A204.1 (cell line): ENCODE results near the gene TIE1.

ENCODE experiments used
- FAIRE-seq: peaks from 2 replicates; lab custom pipeline; 2012; peaks lifted over from hg19 to GRCh38; lab: Jason Lieb, UNC

The TIE1 gene

DNA sequence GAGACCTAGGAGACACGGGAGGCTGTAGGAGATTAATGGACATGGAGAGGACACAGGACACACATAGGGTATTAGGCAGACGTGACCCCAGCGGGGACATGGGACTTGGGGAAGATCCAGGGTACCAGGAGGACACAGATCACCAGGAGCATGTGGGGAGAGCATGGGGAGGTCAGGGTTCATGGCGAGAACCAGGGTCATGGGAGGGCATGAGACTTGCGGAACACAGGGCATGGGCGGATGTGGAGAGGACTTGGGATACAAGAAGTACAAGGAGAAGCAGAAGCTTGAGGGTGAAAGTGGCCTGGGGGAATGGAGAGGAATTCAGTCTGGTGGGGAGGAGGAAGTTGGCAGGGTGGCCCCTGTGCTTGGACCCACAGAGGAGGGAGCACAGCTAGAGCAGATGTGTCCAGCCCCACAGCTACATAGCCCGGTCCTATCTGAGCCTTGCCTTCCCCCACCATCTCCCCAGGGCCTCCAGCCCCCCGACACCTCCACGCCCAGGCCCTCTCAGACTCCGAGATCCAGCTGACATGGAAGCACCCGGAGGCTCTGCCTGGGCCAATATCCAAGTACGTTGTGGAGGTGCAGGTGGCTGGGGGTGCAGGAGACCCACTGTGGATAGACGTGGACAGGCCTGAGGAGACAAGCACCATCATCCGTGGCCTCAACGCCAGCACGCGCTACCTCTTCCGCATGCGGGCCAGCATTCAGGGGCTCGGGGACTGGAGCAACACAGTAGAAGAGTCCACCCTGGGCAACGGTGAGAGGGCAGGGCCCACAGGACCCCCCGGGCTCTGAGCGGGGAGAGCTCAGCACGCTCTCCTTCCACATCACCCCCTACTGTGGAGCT, 12.1 kb downstream of the TIE1 start:
- no peak for FAIRE-seq

- no peak for FAIRE-seq
These were observed 13.0 kb downstream of the TIE1 start for GRCh38 chr1:43313771-43314170.

- FAIRE-seq: no peak
These were observed 13.5 kb downstream of the TIE1 start for GRCh38 chr1:43314233-43314632.

GRCh38 chr1:43315481-43315880, 14.7 kb downstream of the TIE1 start:
- FAIRE-seq: no peak

- no peak for FAIRE-seq
These were observed 15.4 kb downstream of the TIE1 start for GRCh38 chr1:43315963-43316737.

GRCh38 chr1:43316738-43317520, 16.1 kb downstream of the TIE1 start:
- FAIRE-seq: no peak

- no peak for FAIRE-seq
These were observed 17.2 kb downstream of the TIE1 start for GRCh38 chr1:43317817-43318471.

GRCh38 chr1:43318831-43319230, 18.0 kb downstream of the TIE1 start:
- FAIRE-seq: no peak

- no peak for FAIRE-seq
These were observed 18.5 kb downstream of the TIE1 start for GRCh38 chr1:43319288-43319687.

DNA sequence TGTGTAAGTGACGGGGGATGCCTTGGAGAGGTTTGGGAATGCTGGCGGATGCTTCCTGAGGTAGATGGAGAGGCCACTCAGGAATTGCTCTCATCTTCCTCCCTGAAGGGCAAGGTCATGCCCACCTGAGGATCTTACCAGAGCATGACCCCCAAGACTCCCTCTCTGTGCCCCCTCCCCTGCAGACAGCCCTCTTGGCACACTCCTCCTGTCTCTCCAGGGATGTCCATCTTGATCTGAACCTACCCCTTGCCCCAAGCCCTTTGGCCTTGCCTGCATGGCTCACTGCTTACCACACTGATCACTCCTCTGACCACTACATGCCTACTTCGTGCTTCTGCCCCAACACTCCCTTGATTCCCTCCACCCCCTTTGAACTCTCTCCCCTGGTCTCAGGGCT, 19.0 kb downstream of the TIE1 start:
- no peak for FAIRE-seq

DNA sequence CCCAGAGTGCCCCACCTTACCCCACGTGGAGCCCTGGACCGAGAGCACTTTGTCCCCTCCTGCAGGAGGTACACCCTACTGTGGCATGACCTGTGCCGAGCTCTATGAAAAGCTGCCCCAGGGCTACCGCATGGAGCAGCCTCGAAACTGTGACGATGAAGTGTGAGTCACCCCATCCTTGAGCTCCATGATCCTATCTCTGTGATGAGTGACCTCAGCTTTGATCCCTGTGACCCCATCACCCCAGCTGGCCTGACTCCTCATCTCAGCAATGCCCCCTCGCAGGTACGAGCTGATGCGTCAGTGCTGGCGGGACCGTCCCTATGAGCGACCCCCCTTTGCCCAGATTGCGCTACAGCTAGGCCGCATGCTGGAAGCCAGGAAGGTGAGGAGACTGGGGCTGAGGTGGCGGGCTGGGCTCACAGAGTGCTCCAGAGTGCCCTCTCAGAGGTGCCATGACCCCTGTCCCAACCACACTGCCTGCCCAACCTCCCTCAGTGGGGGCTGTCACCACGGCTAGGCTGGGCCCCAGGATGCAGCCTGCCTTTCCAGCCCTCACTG, 20.6 kb downstream of the TIE1 start:
- FAIRE-seq: no peak

GRCh38 chr1:43322506-43322905, 21.7 kb downstream of the TIE1 start:
- FAIRE-seq: no peak

DNA sequence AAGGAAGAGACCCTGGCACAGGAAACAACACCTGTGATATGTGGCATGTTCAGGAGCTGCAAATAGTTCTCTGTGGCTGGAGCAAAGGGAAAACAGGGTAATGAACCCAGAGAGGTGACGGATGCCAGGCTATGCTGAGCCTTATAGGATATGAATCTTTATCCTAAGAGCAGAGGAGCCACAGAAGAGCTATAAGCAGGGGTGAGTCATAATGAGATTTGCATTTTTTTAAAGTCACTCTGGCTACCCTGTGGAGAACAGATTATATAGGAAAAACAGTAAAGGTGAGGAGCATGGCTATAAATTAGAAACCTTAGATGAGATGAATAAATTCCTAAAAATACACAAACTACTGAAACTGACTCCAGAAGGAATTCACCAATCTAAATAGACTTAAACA, 24.0 kb downstream of the TIE1 start:
- no peak for FAIRE-seq

DNA sequence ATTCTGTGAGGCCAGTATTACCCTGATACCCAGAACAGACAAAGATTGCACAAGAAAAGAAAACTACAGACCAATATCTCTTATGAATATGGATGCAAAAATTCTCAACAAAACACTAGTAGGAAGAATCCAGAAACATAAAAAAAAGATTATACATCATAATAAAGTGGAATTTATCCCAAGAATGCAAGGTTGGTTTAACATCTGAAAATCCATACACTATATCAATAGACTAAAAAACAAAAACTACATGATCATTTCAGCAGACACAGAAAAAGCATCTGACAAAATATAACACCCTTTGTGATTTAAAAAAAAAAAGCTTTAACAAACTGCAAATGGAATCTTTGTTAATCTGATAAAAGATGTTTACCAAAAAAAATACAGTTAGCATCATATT, 24.6 kb downstream of the TIE1 start:
- no peak for FAIRE-seq

DNA sequence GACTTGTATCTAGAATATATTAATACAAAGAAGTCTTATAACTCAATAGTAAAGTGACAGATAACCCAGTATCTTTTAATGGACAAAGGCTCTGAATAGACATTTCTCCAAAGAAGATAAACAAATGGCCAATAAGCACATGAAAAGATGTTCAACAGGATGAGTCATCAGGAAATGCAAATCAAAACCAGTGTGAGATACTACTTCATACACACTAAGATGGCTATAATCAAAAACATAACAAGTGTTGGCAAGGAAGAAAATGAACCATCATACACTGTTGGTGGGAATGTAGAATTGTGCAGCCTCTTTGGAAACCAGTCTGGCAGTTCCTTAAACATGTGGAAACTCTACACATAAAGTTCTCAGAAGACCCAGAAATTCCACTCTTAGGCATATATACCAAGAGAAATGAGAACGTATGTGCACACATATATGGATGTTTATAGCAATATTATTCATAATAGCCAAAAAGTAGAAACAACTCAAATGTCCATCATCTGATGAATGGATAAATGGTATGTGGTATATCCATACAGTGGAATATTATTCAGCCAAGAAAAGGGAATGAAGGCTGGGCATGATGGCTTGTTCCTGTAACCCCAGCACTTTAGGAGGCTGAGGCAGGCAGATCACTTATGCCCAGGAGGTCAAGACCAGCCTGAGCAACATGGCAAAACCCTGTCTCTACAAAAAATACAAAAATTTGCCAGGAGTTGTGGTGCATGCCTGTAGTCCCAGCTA, 26.9 kb downstream of the TIE1 start:
- FAIRE-seq: no peak

DNA sequence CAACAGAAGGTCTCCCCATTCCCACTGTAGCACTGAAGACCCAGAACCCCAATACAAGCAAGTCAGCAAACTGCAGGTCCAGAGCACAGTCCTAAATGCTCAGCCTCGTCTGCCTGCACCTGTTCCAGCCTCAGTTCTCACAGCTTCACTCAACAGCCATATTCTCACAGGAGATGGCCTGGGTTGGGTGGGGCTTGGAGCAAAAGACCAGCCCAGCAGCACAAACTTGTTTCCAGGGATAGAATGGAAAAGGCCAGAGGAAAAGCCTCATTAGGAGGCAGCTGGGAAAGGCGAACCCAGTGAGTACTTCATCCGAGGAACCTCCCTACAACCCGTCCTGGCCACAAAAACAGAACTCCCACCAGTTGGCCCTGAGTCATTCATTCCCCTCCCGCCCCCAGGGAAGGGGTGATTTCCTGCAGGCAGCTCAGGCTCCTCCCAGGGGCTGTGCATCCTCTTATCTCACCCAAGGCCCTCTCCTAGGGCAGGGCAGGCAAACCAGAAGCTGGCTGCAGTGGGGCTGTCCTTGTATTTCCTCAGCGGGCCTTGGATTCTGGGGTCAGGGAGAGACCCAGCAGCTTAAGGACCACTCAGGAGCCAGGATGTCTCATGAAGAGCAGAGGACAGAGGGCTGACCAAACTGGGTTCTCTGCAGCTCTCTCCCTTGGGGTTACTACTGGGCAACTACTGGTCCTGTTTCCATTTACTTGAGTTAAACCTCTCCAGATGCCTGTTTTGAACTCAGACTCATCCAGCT, 29.4 kb downstream of the TIE1 start:
- FAIRE-seq: no peak

DNA sequence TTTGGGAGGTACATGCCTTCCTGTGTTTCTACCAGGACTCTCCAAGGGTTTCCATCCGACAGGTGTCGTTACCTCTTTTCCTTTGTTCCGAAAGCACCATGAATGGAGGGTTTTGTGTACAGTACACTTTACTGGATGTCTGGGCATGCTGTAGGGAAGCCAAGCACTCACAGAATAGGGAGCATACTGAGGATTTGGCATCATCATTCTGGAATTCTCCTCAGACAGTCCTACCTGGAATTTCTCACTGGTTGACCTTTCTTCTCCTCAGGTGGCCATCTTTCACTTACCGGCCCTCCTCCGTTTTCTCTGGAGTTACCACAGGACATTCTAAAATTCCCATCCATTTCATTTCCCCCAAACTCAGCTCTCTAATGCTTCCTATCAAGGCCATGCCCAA, 30.9 kb downstream of the TIE1 start:
- FAIRE-seq: no peak

- FAIRE-seq: no peak
These were observed 33.8 kb downstream of the TIE1 start for GRCh38 chr1:43334453-43335205.

DNA sequence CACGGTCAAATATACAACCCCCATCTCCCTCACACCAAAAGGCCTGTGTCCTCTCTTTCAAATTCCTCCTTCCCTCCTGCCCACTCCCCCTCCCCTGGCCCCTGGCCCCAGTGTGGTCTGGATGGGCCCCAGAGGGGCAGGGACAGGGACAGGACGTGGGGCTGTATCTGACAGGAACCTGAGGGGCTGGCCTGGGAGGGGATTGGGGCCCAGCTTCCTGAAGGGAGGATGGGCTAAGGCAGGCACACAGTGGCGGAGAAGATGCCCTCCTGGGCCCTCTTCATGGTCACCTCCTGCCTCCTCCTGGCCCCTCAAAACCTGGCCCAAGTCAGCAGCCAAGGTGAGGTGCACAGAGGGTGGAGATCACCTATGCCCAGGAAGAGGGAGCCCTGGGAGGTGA, 36.8 kb downstream of the TIE1 start, which contains the start of gene MPL:
TSS of gene MPL (plus strand) at position 231 of the 400 bp plus-strand sequence. CDS start at position 262, 31 bp downstream.
- FAIRE-seq: no peak

DNA sequence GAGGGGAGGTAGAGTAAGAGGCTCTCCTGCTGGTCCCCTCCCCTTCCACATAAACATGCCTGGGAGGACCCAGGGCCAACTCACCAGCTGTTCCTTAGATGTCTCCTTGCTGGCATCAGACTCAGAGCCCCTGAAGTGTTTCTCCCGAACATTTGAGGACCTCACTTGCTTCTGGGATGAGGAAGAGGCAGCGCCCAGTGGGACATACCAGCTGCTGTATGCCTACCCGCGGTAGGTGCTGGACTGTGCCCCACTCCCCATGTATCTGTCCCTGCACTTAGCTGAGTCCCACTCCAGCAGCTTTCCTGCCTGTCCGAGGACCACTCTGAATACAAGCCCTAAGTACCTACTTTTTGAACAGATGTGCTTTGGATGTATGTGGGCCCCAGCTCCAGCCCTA, 37.2 kb downstream of the TIE1 start:
- no peak for FAIRE-seq
